HCT116 (cell line): Measurements from ENCODE around the gene KRT83. TPM values are rescaled to one million over a fixed set of nuclear protein-coding genes. Genes with fewer than 3 reads are reported as not detected.

Experiments
- ATAC-seq: fragments of 200-7000 bp; cut with Tn5 transposase; 2 replicates; pipeline ENCODE4 v1.9.1; 2020; ENCODE audit warnings: mild to moderate bottlenecking, moderate library complexity
- BruUV-seq: library from RNA; stranded (reverse); fragments of 400-500 nt; replicated peaks from 2 replicates; lab custom pipeline; 2021; lab: Mats Ljungman, UMichigan
- CTCF ChIA-PET: fragments of 300-600 bp; sonication (Branson Sonifier 250); formaldehyde crosslinking; loops from one replicate; lab custom pipeline; 2021; ENCODE audit warnings: antibody characterized with exemption; lab: Charles Lee
- POLR2A ChIA-PET: fragments of 300-600, 350-600 bp; sonication (Branson Sonifier 250); formaldehyde crosslinking; loops from one replicate; lab custom pipeline; 2021; ENCODE audit warnings: antibody characterized with exemption; lab: Charles Lee
- RAD21 ChIA-PET, 2 experiments: fragments of 300-600 bp; sonication (Branson Sonifier 250); formaldehyde crosslinking; loops; one replicate each; lab custom pipeline; 2023; ENCODE audit warnings: low total read pairs in 2 of 2; ENCODE audit not compliant: uncharacterized antibody in 2 of 2, unreplicated experiment in 2 of 2, low non-redundant PET in 1 of 2; lab: Charles Lee
- DNase-seq: peaks from one replicate; pipeline ENCODE4 v3.0.0-alpha.2; 2010; ENCODE audit warnings: low read depth, low spot score
- H2AFZ ChIP-seq: fragments of 200-600 bp; shearing (Covaris generic), sonication (generic); 2 replicates; pipeline ENCODE4 v1.6.1; 2017; ENCODE audit warnings: low read depth, mixed run types, mixed read lengths, antibody characterized with exemption, low read length; ENCODE audit not compliant: poor library complexity, severe bottlenecking
- H3K27ac ChIP-seq: 2 replicates; pipeline ENCODE4 v1.5.1; 2012; ENCODE audit warnings: low read depth, low read length
- H3K27me3 ChIP-seq: fragments of 200-600 bp; sonication (generic); 2 replicates; pipeline ENCODE4 v1.6.1; 2016; ENCODE audit warnings: mixed run types, low read length, mixed read lengths; ENCODE audit not compliant: insufficient read depth
- H3K36me3 ChIP-seq, 2 experiments: fragments of 200-500 bp in 1 of 2; fragments of 200-600 bp in 1 of 2; sonication (Bioruptor generic) in 1 of 2; sonication (generic) in 1 of 2; 2 replicates each; pipeline versions ENCODE4 v1.5.1 to v1.6.1; 2014 to 2016; ENCODE audit warnings: low read length in 2 of 2, inconsistent platforms in 1 of 2, mixed read lengths in 1 of 2, mixed run types in 1 of 2; ENCODE audit not compliant: insufficient read depth in 2 of 2, control insufficient read depth in 1 of 2
- H3K4me1 ChIP-seq, 2 experiments: fragments of 200-600 bp in 1 of 2; sonication (generic) in 1 of 2; 2 replicates each; pipeline versions ENCODE4 v1.5.1 to v1.6.1; 2012 to 2017; ENCODE audit warnings: low read length in 2 of 2, inconsistent platforms in 1 of 2, mild to moderate bottlenecking in 1 of 2, mixed read lengths in 1 of 2, mixed run types in 1 of 2, moderate library complexity in 1 of 2; ENCODE audit not compliant: insufficient read depth in 2 of 2, control insufficient read depth in 1 of 2
- H3K4me2 ChIP-seq: fragments of 200-600 bp; sonication (generic); 2 replicates; pipeline ENCODE4 v1.6.1; 2017; ENCODE audit warnings: mixed run types, low read length, mixed read lengths
- H3K4me3 ChIP-seq, 2 experiments: fragments of 200-600 bp in 1 of 2; sonication (generic) in 1 of 2; replicated peaks in 1 of 2; 2 replicates each; pipeline ENCODE4 v1.5.1; 2011 to 2016; ENCODE audit warnings: low read length in 2 of 2, control low read depth in 1 of 2, low read depth in 1 of 2, mild to moderate bottlenecking in 1 of 2, mixed read lengths in 1 of 2, mixed run types in 1 of 2
- H3K79me2 ChIP-seq: fragments of 200-600 bp; sonication (generic); 2 replicates; pipeline ENCODE4 v1.6.1; 2017; ENCODE audit warnings: mild to moderate bottlenecking, mixed run types, low read length, moderate library complexity, mixed read lengths; ENCODE audit not compliant: insufficient read depth
- H3K9ac ChIP-seq: fragments of 200-600 bp; sonication (generic); 2 replicates; pipeline ENCODE4 v1.6.1; 2016; ENCODE audit warnings: low read length, mixed read lengths
- H3K9me2 ChIP-seq: fragments of 200-600 bp; sonication (generic), shearing (Covaris generic); 2 replicates; pipeline ENCODE4 v1.6.1; 2017; ENCODE audit warnings: mixed run types, mild to moderate bottlenecking, moderate library complexity; ENCODE audit not compliant: insufficient read depth
- H3K9me3 ChIP-seq, 2 experiments: fragments of 200-500 bp in 1 of 2; fragments of 200-600 bp in 1 of 2; sonication (Bioruptor generic) in 1 of 2; sonication (generic) in 1 of 2; 2 replicates each; pipeline ENCODE4 v1.6.1; 2014 to 2017; ENCODE audit warnings: low read length in 2 of 2, mixed read lengths in 2 of 2, inconsistent platforms in 1 of 2, low read depth in 1 of 2, mild to moderate bottlenecking in 1 of 2, mixed run types in 1 of 2, moderate library complexity in 1 of 2; ENCODE audit not compliant: control insufficient read depth in 1 of 2, insufficient read depth in 1 of 2
- H4K20me1 ChIP-seq: fragments of 200-600 bp; sonication (generic), shearing (Covaris generic); 2 replicates; pipeline ENCODE4 v1.6.1; 2017; ENCODE audit warnings: mixed run types, mild to moderate bottlenecking, moderate library complexity; ENCODE audit not compliant: insufficient read depth
- ATF3 ChIP-seq: IDR thresholded peaks from 2 replicates; pipeline ENCODE4 v1.6.1; 2012
- CTCF ChIP-seq, 3 experiments: fragments of 200-600 bp in 1 of 3; sonication (generic) in 1 of 3; IDR thresholded peaks in 2 of 3; conservative IDR thresholded peaks in 1 of 3; 2 replicates each; pipeline ENCODE4 v1.5.1; 2012 to 2017; ENCODE audit warnings: low read depth in 2 of 3, low read length in 2 of 3, antibody characterized with exemption in 1 of 3, borderline replicate concordance in 1 of 3, control low read depth in 1 of 3, mild to moderate bottlenecking in 1 of 3, mixed read lengths in 1 of 3, mixed run types in 1 of 3, moderate library complexity in 1 of 3; ENCODE audit not compliant: insufficient read depth in 1 of 3
- JUND ChIP-seq: IDR thresholded peaks from 2 replicates; pipeline ENCODE4 v1.6.1; 2012
- ZBTB33 ChIP-seq: IDR thresholded peaks from 2 replicates; pipeline ENCODE4 v1.6.1; 2011; ENCODE audit warnings: mild to moderate bottlenecking, low read length, moderate library complexity; ENCODE audit not compliant: insufficient replicate concordance; ENCODE audit errors: extremely low read depth
- ZFX ChIP-seq: fragments of 450-650 bp; IDR thresholded peaks from 2 replicates; pipeline ENCODE4 v1.6.1; 2017
- intact Hi-C: fragments of 100-400 bp; cut with micrococcal nuclease; formaldehyde crosslinking; loops from 2 replicates; pipeline ENCODE4 v1.10.0; 2022
- total RNA-seq: library from RNA; stranded (reverse); gene quantifications from one replicate; pipeline ENCODE4 v1.2.1, GENCODE V29; 2021; ENCODE audit not compliant: unreplicated experiment

KRT83 gene
- total RNA-seq, 1 experiment from 2014 or later, result not detected

- H3K9ac ChIP-seq, result no peak overlapping the region
- H3K4me2 ChIP-seq, result no peak overlapping the region
- no peak overlapping the region for H3K4me3 ChIP-seq
- H3K79me2 ChIP-seq, result no peaks in the 10 kb centered on the region
- no peak overlapping the region for H2AFZ ChIP-seq
- H3K36me3 ChIP-seq, result no peaks in the 10 kb centered on the region
- POLR2A ChIA-PET, result no interaction called here
- no peaks in the 10 kb centered on the region for H3K9me3 ChIP-seq
- H3K27me3 ChIP-seq, result no peaks in the 10 kb centered on the region
- H3K4me1 ChIP-seq, result no peaks in the 10 kb centered on the region; a peak in 1 of 4 replicates
- TF ChIP-seq ATF3 (no peak), ZBTB33 (no peak), ZFX (no peak)
- TF ChIP-seq, all 23 proteins: peak for 0
- RAD21 ChIA-PET, result no interaction called here
- no peak for DNase-seq
- BruUV-seq, result no TSS peak
- H3K27ac ChIP-seq, result no peak overlapping the region
- intact Hi-C loops, result no loop called here
- no peaks in the 10 kb centered on the region for H3K9me2 ChIP-seq
- no peaks in the 10 kb centered on the region for H4K20me1 ChIP-seq
- CTCF ChIA-PET, result no interaction called here
- ATAC-seq, result no peak
Measured at GRCh38 chr12:52363111-52363679, 42.0 kb upstream of the KRT83 start.

GRCh38 chr12:52362118-52362726, 41.0 kb upstream of the KRT83 start:
- Histone ChIP-seq H3K27ac (no peak overlapping the region), H2AFZ (no peak overlapping the region), H3K79me2 (no peaks in the 10 kb centered on the region), H3K9me3 (no peaks in the 10 kb centered on the region), H4K20me1 (no peaks in the 10 kb centered on the region), H3K36me3 (no peaks in the 10 kb centered on the region), H3K4me1 (no peaks in the 10 kb centered on the region; a peak in 1 of 4 replicates), H3K27me3 (no peaks in the 10 kb centered on the region), H3K4me3 (no peak overlapping the region), H3K9me2 (no peaks in the 10 kb centered on the region), H3K4me2 (no peak overlapping the region), H3K9ac (no peak overlapping the region)
- POLR2A ChIA-PET, result interaction anchor here (1.2 kb wide), 1 partner anchor 18 kb away, joined by 3 read pairs; no protein-coding TSS in a partner anchor
- ATAC-seq (peak; percentile 79), DNase-seq (no peak)
- RAD21 ChIA-PET, result no interaction called here
- no TSS peak for BruUV-seq
- TF ChIP-seq ZFX, result no peak
- TF ChIP-seq CTCF (IDR thresholded peaks at IDR 0.05 in 2 of 3, conservative IDR thresholded peaks at IDR 0.05 in 1 of 3; ENCODE audit: borderline replicate concordance in 1 of 3, insufficient read depth in 1 of 3, low read depth in 2 of 3, low read length in 2 of 3), result peak; percentile 37 to 63 (median 62); a peak in 5 of 6 replicates
- TF ChIP-seq JUND, result no peak
- intact Hi-C loops, result no loop called here
- CTCF ChIA-PET, result interaction anchor here (0.9 to 2.0 kb wide), 9 partner anchors 10 to 518 kb away, joined by 3 to 21 read pairs (median 4); no protein-coding TSS in a partner anchor
